ENCODE data around the gene TFRC. TPM values are rescaled to one million over a fixed set of nuclear protein-coding genes. Genes with fewer than 3 reads are reported as not detected.
"Not testable (repeated sequence)": the region's sequence is repeated elsewhere in the genome, so short reads cannot be mapped to it uniquely, and the experiment has no call there.

Gene TFRC
- 100 to 1,000 TPM in 1 of 2 donors, 10 to 100 TPM in 1; 73.4 to 132 TPM for total RNA-seq
- long read RNA-seq, donor 1, full-length matches to known transcripts: 5 of 9 reads
- long read RNA-seq, donor 1, partial matches to known transcripts: 4 of 9 reads
- long read RNA-seq, donor 1, other reads (novel, unspliced or antisense): 0 of 9 reads
- long read RNA-seq, donor 2, partial matches to known transcripts: 0 of 10 reads
- long read RNA-seq, donor 2, other reads (novel, unspliced or antisense): 10 of 10 reads

DNA sequence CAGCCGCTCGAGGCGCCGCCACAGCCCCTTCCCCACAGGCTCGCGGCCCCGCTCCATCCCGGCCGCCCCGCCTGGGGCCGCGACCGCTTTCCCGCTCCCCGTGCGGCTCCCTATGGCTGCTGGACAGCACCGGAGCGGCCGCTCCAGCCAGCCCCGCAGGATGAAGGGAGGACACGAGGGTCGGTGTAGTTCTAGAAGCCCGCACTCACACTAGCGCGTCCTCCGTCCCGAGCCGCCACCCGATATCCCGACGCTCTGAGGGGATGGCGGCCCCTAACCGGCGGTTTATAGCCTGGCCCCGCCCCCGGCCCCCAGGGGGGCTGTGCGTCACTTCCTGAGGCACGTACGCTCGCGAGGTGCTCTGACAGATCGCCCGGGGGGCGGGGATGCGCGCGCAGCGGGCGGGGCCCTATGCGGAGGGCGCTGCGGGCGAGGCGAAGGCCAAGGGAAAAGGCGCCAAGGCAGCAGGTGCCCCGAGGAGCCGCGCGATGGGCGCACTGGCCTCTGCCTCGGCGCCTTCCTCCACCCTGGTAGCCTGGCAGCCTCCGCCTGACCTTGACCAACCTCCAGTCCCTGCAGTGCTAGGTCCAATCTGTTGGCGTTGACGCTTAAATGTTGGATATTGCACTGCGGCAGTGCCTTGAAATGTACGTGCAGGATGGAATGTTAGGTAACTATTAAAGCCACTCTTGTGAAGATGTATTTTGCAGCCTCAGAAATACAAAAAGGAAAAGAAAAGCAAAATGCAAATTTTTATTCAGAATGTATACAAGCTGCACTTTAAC is at the start of gene TFRC:
TSS of gene TFRC (minus strand) at position 257 of the 785 bp plus-strand sequence. CDS start 4,991 bp downstream, outside the sequence.
- intact Hi-C loops (cut with DNase I): loop anchor here in 1 of 2 donors (5.0 kb wide), 1 partner anchor 115 kb away; no protein-coding TSS in a partner anchor
- peak; percentile 98 for DNase-seq (ENCODE audit: low spot score)

DNA sequence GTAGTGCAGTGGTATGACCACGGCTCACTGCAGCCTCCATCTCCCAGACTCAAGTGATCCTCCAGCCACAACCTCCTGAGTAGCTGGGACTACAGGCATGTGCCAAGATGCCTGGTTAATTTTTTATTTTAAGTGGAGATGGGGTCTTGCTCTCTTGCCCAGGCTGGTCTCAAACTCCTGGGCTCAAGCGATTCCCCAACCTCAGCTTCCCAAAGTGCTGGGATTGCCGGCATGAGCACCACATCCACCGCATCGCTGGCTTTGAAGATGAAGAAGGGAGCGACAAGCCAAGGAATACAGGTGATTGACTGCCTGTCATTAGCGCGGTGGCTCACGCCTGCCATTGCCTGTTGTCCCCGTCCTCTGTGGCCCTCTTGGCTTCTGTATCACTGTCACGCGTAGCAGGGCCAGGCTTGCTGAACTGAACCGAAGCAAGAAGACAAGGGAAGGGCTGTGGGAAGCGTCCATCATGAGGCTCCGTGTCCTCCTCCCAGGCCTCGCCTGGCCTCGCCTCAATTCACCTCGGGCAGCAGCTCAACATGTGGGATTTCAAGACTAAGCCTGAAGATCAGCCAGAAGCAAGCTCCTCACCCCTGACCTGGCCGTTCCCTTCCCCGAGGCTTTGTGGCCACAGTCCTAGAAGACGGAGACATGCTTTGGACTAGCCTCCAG is 46.4 kb upstream of the TFRC start:
- intact Hi-C loops (cut with DNase I): no loop called here
- DNase-seq (ENCODE audit: low spot score): no peak

DNA sequence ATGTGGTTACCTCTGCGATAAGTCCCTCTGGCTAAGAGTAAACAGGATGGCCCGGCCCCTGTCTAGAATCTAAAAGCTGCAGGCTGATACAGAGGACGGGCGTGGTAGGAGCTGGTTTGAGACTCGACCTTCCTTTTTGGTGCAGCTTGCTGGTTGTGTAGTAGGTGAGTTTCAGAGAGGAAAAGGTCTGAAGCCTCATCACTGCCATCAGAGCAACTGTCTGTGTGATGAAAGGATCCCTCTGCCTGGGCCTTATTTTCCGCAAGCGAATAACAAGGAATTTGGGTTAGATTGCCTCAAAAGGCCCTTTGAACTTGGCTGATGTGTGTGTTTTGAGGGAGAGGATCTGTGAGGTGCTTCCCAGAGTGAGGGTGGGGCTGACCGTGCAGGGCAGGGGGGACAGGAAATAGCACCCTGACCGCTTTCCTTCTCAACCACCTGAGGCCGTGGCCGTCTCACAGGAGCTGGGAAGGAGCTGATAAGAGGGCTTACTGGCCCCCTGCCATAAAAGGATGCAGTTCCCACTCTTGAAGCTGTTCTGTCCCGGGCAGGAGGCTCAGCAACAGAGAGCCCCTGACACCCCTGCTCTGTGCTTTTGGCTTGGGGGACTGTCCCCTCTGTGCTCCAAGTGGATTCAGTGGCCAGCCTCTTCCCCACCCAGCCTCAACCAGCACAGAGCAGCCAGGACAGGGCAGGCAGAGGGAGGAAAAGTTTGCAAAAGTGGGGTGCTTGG is 45.6 kb upstream of the TFRC start:
- intact Hi-C loops (cut with DNase I): no loop called here
- DNase-seq (ENCODE audit: low spot score): no peak

DNA sequence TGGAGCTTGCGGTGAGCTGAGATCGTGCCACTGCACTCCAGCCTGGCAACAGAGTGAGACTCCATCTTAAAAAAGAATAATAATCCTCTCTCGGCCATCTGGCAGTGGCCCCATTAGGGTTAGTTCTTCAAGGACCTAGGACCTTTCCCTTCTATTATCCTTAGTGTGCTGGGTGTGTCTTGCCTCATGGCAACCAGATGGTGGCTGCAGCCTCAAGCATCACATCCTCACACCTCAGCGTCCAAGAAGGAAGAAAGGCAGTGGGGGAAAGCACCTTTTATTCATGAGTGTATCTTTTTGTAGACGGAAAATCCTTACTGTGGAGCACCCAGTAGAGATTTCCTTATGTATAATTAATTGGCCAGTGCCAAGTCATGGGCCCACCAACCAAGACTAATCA is 42.7 kb upstream of the TFRC start:
- no peak for DNase-seq (ENCODE audit: low spot score)
- intact Hi-C loops (cut with DNase I): no loop called here

DNA sequence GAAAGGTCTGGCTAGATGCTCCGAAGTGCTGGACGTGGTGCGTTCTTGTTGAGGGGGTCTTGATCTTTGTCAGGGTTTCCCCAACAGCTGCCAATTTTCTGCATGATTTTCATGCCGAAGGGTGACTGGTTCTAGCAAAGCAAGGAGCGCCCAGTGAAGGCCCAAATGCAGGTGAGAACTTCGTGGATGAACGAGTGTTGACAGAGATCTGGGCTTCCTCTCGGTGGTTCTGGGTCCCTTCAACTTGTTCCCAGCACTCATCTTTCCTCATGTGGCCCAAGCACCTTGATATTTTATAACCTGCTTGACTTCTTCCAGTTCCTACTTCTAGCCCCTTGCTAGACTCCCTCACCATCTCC is 40.8 kb upstream of the TFRC start:
- intact Hi-C loops (cut with DNase I): no loop called here
- DNase-seq (ENCODE audit: low spot score): no peak

DNA sequence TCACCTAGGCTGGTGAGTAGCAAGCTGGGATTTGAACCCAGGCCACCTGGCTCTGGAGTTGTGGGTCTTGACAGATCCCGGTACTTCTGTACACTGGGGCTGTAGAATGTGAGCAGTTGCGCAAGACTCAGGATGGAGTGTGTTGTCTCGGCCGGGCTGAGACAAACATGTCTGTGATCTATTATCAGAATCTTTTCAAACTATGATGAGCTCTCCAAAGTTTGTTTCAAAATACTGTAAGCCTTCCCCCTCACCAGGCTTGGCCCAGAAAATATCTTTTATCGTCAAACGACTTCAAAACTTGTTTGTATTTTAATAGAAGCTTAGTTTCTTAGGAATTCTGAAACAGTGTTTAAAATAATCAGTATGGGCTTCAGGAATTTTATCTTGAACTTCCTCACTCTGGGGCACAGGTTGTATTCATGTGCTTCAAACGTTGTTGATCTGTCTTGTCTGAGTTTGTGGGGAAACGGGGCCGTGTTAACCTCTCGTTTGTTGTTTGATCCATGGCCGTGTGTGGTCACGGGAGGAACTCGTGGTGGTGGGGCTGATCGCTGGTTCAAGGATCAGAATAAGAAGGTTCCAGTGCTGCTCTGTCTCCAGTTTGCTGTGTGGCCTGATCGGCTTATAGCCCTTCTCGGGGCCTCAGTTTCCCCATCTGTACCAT is 40.3 kb upstream of the TFRC start:
- no peak for DNase-seq (ENCODE audit: low spot score)
- intact Hi-C loops (cut with DNase I): no loop called here

DNA sequence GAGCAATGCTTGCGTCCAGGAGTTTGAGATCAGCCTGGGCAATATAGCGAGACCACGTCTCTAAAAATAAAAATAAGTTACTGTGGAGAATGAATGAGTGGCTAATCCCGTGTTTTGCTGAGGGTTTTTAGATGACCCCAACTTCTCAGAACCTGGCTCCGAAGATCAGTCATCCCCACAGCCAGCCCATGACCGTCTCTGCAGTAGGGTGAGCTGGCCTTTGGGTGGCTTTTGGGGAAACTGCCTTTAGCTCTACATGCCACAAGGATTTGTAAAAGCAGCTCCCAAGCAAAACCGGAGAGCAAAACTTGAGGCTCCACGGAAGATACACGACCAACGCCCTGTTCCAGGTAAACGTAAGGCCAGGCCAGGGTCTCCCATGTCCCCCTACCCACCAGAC is 39.2 kb upstream of the TFRC start:
- no peak for DNase-seq (ENCODE audit: low spot score)
- intact Hi-C loops (cut with DNase I): no loop called here

DNA sequence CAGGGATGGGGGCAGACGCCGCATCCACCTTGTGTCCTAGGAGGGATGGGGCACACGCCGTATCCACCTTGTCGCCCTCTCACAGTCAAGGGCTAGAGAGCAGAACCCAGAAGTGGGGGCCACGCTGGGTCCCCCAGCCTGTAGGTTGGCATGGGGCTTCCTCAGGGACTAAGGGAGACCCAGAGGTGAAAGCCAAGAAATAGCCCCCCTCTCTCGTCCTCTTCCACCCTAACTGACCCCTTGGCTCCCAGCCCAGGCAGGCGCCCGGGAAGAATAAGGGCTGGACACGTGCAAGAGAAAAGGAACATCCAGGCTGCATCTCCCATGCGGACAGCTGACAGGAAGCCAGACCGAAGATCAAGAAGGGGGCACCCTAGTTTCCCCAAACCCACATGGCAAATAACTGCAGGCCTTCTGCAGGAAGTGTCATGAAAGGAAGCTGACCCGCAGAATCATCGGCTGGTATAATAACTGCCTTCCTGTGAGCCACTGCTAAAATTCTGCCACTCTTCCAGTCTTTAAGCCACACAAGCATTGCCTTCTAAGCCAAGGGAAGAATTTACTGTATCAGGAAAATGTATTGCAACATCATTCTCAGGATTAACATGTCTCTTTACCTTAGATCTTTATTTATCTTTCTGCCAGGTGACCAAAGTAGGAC is 38.5 kb upstream of the TFRC start:
- DNase-seq (ENCODE audit: low spot score): no peak
- intact Hi-C loops (cut with DNase I): no loop called here

DNA sequence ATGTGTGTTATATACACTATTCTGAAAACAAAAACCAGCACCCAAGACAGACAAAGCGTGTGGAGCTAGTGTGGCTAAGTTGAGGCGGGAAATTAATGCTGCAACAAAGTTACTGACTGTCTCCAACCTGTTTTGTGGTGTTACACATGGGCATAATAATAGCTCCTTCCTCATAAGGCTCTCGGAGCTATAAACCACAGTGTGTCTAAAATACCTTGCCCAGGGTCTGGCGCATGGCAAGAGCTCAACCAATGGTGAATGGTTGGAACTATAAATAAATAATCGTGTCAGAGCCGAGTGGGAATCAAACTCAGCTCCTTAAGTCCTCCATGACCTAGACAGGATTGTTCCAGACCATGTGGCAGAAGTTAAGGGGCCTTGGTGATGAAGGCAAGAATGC is 35.9 kb upstream of the TFRC start:
- intact Hi-C loops (cut with DNase I): no loop called here
- DNase-seq (ENCODE audit: low spot score): no peak

DNA sequence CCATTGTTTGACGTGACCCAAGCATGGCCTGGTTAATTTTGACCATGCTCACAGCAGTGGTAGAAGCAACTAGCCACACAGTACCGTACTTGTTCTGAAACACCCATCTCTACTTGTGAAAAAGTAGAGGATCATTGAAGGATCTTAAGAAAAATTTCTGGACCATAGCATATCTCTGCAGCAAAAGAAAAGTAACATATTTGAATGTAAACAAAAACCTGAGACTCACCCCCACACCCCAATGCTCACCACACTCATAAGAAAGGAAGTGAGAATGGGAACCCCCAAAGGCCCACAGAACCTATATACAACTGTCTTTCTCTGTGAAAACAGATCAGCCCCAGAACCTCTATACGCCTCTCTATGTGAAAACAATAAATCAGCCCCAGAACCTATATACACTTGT is 33.8 kb upstream of the TFRC start:
- no peak for DNase-seq (ENCODE audit: low spot score)
- intact Hi-C loops (cut with DNase I): no loop called here

DNA sequence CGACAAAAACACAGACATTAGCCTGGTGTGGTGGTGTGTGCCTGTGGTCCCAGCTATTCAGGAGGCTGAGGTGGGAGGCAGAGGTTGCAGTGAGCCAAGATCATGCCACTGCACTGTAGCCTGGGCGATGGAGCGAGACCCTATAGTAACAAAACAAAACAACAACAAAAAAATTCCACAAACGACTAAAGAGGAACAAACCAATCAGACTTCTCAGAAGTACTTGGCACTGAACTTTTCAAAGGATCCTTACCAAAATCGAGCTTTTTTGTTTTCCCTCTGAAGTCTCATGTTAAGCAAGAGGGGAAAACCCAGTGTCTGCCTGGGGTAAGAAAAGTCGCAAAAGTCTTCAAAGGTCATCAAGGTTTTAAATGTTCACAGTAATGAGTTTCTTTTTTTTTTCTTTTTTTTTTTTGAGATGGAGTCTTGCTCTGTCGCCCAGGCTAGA is 30.1 kb upstream of the TFRC start:
- no peak for DNase-seq (ENCODE audit: low spot score)
- intact Hi-C loops (cut with DNase I): no loop called here

DNA sequence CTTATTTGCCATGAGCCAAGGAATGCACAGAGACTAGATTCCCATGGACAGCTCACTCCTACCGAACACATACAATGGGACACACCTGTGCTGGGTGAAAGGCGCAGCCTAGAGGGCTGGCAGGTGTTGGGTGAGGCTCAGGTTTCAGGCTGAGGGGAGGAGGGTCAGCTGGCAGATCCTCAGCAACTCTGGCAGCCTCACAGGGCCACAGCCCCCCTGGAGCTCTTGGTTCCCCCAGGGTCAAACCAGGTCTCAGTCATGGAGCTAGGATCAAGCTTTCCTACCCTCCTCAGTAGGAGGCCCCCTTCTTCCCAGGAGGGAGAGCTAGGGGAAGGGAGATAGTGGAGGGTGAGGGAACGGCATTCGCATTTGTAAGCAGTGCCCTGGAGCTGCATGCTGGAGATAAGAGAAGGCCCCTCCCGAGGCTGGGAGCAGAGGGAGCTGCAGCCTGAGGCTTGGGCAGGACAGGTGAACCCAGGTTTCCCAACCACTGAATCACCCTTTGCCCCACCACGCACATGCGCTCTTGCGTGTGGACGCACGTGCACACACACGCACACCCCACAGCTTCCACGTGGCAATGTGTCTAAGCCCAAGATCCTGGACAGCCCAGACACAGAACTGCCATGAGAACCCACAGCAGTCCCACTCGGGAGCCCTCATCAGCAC is 26.3 kb upstream of the TFRC start:
- intact Hi-C loops (cut with DNase I): no loop called here
- DNase-seq (ENCODE audit: low spot score): peak; percentile 59

DNA sequence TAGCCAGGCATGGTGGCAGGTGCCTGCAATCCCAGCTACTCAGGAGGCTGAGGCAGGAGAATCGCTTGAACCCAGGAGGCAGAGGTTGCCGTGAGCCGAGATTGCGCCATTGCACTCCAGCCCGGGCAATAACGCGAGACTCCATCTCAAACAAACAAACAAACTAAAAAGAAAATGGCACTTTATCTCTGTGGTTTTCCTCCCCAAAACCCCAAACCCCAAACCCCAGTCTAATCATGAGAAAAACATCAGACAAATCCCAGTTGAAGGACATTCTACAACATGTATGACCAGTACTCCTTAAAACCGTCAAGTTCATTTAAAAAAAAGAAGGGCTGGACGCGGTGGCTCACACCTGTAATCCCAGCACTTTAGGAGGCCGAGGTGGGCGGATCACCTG is 22.8 kb upstream of the TFRC start:
- DNase-seq (ENCODE audit: low spot score); intact Hi-C loops (cut with DNase I): not testable (repeated sequence)

DNA sequence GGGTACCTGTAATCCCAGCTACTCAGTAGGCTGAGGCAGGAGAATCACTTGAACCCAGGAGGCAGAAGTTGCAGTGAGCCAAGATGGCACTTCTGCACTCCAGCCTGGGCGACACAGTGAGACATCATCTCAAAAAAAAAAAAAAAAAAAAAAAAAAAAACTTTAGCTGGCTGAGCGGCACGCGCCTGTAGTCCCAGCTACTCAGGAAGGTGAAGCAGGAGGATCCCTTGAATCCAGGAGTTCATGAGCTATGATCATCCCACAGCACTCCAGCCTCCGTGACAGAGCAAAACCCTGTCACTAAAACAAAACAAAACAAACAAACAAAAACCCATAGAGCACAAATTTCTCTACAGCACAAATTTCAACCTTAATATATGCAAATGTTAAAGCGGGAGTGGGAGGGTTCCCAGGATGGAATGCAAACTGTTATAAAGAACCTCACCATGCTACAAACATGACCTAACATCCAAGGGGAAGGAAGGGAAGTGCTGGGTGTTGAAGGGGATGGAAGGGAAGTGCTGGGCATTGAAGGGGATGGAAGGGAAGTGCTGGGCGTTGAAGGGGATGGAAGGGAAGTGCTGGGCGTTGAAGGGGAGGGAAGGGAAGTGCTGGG is 16.6 kb upstream of the TFRC start:
- intact Hi-C loops (cut with DNase I); DNase-seq (ENCODE audit: low spot score): not testable (repeated sequence)

DNA sequence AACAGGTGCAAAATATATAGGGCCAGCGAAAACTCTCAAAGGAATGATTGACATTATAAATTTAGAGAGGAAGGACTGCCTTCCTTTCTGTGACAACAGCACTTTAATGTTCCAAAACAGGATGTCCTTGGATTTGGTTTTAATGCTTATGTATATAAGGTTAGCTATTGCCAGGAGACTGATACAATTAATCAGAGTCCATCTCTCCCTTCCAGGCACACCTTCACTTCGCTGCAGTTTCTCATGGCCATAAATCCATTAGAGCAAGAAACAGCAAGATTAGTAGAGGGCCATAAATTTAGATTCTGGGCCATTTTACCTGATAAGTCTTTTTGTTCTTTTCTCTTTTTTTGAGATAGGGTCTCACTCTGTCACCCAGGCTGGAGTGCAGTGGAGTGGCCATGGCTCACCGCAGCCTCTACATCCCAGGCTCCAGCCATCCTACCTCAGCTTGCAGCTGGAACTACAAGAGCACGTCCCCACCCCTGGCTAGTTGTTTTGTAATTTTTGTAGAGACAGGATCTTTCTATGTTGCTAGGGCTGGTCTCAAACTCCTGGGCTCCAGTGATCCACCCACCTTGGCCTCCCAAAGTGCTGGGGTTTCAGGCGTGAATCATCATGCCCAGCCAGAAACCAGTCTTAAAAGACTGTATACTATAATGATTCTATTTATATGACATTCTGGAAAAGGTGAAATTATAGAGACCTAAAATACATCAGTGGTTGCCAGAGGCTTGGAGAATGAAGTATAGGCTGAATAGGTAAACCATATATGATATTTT is 15.7 kb upstream of the TFRC start:
- intact Hi-C loops (cut with DNase I): no loop called here
- no peak for DNase-seq (ENCODE audit: low spot score)

DNA sequence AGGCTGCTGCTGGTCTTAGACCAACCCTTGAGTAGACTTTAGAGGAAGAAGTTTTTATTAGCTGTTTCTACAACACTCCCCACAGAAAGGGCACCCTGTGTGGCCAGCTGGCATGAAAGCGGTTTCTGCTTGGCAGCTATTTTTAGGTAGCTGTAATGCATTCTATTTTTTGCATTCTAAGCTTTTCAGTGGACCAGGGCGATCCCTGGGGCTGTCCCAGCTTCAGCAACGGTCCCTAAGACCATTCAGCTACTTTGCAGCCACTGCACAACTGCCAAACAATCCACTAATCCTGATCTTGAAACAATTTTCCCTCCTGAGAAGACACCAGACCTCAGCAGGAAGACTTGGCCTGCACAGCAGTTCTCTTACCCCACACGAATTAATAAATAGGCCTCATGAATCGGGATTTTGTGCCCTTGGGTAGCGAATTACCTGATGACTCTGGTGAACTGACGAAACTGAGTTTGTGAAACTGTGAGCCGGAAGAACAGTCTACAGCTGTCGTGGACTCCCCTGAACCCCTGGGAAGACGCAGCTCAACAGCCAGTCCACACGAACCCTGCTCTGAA is 14.6 kb upstream of the TFRC start:
- DNase-seq (ENCODE audit: low spot score): peak; percentile 82
- intact Hi-C loops (cut with DNase I): no loop called here
